ENCODE measurements around the gene HTATIP2.
"Not testable (repeated sequence)": the region's sequence is repeated elsewhere in the genome, so short reads cannot be mapped to it uniquely, and the experiment has no call there.

HTATIP2 gene

DNA sequence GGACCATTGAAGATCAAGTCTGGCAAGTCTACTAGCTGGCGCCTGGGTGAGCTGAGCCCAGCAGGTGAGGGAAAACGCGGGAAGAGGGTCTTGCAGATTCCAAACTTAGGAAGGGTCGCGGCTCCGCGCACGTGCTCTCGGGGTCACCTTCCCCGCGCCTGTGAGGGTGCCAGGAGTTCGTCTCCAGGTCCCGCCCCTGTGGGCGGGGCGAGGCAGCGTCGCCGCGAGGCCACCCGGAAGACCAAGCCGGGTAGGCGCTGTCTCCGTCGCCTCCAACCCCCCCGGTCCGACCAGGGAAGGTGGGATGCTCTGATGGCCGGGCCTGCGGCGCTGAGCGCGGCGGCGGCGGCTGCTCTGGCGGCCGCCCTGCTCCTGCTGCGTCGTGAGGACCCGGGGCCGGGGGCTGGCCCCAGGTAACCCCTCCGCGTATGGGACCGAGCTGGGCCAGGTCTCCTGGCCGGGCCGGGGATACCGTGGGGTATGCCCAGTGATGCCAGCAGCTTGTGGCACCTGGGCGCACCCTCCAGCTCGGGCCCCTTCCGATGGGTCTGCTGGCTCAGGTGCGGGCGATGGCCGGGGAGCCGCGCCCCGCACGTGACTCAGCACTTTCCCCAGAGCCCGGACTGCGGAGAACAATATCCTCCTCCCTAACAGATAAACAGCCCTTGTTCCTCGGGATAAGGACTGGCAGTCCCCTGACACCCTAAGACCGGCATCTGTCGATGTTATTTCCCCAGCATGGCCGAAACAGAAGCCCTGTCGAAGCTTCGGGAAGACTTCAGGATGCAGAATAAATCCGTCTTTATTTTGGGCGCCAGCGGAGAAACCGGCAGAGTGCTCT is at the start of gene HTATIP2:
Gene HTATIP2 (plus strand): TSS at position 215 of the 841 bp plus-strand sequence. CDS start 524 bp downstream, at position 739.
- no peak for DNase-seq

DNA sequence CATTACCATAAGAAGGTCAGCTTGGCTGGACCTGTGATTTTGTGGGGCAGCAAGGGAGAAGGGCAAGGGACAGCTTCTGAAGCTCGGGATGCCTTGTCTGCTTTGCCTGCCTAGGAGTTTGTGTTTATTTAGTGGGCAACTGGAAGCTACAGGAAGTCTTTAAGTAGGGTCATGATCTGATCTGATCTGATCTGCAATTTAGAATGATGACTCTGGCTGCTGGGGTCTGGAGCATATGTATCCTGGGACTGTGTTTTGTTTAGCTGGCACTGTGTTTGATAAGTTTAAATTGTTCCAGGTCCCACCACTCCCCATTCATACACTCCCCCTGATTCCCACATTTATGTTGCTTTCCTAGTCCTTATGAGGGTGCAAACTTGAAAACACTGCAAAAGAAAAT is 47.7 kb upstream of the HTATIP2 start:
- DNase-seq = no peak

GRCh38 chr11:20321177-20321576 is 42.3 kb upstream of the HTATIP2 start:
- no peak for DNase-seq

DNA sequence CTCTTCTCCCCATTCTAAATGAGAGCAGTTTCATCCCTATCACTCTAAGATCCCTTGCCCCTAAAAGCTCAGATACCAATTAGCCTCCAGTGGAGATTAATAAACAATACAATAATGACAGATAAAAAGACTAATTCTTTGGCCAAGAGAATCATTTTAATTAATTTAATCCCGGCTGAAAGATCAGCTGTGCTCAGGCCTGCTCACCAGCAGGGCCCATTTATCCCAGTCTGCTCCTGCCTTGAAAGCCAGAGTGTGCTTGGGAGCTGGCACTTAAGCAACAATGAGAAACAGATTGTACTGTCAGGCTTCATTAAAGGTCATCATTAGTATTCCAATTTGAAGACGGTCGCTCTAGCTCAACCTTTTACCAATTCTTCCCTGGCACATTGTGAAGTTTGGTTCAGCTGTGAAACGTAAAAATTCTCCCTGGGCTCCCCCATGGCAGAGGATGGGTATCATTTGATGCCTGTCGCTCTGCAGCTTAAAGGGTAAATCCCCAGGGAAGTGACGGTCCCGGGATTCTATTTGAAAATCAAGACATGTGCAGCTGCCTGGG is 36.1 kb upstream of the HTATIP2 start:
- no peak for DNase-seq

DNA sequence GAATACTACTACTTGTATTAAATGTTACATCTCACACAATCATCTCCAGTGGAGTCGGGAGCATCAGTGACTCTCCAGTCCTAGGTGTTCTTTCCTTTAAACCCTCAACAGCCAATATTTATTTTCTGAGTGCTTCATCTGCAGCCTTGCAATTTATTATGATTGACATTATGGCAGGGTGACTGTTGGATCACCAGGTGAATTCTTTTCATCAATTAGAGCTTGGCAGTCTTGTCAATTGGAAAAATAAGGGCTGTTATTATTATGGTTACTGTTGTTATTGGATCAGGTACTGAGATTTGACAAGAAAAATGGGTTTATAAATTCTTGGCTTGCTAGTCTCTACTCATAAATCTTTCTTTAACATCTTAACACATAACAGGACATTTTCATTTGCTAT is 27.5 kb upstream of the HTATIP2 start:
- DNase-seq = no peak

- no peak for DNase-seq
Observed at GRCh38 chr11:20337526-20338154, 25.9 kb upstream of the HTATIP2 start.

DNA sequence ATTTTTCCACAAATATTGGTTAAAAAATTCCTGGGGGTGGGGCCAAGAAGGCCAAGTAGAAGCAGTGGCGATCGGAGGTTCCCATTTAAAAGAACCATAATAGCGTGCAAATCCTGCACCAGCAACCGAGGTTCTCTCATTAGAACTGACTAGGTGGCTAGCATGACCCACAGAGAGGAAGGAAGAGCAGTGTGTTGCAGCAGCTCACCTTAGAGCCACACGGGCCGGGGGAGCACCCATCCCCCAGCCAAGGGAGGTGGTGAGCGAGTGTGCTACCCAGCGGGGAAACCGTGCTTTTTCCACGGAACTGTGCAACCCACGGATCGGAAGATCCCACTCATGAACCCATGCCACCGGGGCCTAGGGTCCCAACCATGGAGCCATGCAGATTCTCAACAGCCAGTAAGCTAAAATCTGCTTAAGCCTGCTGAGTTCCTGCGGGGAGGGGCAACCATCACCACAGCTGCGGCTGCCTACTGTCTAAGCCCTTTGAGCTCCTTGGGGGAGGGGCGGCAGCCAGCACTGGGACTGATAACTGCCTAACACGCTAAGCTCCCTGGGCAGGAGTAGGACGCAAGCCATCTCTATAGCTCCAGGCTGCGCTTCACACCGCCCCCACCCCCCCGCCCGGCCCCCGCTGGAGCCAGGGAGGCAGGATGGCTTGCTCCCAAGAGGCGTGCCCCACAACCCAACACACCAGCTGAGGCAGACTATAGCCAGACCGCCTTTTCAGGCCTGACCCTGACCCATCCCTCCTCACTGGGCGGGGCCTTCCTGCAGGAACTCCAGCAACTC is 21.0 kb upstream of the HTATIP2 start:
- no peak for DNase-seq

DNA sequence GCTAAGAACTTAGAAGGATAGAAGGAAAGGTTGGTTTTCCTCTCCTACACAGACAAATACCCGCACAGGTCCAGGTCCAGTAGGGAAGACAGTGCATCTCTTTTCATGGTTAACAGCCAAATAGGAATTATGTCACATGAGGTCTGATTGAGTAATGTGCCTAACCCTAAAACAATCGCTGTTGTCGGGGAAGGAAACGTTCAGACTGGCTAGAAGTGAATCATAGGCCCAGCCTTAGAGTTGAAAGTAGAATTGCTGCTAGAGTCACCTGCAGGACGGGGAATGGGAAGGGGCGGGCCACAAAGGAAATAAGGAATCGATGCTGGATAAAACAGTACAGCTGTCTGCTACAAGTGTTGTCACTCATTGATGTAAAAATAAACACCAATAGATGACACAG is 12.4 kb upstream of the HTATIP2 start:
- DNase-seq = no peak

DNA sequence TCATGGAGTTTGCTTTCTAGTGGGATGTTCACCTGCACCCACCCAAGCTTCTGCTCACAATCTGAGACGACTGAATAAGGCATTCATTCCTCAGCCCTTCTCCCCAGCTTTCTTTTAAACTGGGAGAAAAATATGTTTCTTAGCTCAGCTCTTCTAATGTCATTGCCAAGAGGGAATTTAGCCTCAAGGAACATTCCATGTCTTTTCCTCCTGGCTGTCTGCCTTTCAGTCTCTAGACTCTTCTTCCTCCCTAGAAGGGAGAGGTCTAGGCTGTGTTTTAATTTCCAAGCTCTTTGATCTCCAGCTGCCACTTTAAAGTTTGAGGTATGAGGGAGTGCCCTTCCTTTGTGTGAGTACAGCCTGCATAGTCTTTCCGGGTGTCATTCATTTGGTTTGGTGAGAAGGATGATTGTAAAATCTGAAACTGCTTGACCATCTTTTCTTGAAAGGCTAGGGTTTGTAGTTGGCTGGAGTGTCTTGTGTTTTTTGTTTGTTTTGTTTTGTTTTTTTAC is 11.7 kb upstream of the HTATIP2 start:
- DNase-seq = no peak

GRCh38 chr11:20353829-20354434 is 9.6 kb upstream of the HTATIP2 start:
- DNase-seq = no peak

DNA sequence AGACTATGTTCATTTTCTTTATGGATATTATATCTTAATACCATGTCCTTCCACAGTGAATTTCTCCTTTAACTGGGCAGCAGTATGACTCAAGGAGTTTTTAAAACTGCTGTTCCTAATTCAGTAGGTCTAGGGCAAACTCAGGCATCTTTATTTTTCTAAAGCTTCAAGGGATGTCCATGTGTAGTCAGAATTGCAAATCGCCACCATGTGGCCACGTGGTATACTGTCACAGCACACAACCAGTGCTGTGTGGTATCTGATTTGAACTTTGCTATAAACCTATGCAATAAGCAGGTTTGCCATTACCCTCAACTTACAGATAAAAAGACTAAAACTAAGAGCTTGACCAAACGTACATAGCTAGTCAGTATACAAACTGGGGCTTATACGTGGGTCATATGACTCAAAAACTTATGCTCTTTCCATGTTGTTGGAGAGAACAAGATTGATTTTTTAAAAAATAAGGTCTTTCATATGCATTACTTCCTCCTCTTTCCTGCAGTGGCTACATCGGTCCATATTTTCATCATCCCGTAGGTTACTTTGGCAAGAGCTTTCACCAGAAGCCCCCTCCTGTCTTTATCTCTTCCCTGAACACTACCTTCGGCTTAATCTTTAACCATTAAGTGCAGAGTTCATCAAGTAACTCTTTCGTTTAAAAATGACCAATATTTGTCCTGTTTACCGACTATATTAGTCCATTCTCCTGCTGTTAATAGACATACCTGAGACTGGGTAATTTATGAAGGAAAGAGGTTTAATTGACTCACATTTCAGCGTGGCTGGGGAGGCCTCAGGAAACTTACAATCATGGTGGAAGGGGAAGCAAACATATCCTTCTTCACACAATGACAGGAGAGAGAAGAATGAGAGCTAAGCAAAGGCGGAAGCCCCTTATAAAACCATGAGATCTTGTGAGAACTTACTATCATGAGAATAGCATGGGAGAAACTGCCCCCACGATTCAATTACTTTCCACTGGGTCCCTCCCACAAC is 8.0 kb upstream of the HTATIP2 start:
- DNase-seq = no peak

DNA sequence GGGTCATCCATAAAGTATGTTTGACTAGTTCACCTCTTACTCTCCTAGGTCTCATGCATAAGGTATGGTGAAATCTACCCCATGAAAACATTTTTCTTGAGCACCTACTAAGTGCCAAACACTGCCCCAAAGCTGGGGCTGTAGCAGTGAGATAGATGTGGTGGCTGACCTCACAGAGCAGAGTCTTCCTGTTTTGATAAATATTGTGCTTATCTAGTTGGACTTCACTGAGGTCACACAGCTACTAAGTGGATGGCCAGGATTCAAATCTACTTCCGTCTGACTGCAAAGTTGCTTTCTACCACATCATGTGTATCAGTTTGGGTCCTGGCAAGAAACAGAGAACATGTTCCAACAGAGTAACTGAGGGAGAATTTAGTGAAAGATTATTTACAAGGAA is 6.4 kb upstream of the HTATIP2 start:
- no peak for DNase-seq

- no peak for DNase-seq
Observed at GRCh38 chr11:20360650-20361049, 2.9 kb upstream of the HTATIP2 start.

DNA sequence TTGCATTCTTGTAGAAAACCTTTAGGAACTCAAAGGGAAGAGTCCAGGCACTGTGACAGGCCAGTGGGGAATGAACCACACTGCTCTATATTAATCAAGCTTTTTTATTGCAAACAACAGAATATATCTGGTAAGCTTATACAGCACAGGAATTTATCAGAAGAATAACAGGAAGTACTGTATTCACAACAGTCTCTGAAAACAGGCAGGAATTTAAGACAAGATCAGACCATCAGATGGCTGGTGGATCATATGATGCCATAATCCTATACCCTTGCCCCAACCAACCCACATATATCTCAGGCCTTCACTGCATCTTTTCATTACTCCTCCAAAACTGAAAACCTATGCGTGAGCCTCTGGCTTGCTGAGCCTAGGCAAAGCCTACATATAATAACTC is 1.0 kb upstream of the HTATIP2 start:
- DNase-seq = no peak

DNA sequence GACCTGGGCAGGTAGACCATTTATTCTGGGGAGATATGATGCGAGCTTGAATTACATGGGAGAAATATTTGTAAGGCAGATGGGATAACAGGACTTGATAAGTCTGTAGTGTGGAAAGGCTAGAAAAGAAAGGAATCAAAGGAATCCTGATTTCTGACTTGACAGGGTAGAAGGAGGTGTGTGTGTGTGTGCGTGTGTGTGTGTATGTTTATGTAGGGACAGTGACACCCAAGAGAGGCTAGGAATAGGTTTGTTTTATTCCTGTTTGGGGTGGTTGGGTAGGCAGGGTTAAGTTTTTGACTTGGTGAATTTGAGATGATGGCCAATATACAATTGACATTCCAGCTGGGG is 390 bp upstream of the HTATIP2 start:
- DNase-seq = no peak

- DNase-seq = no peak
Observed at GRCh38 chr11:20364341-20364792, 853 bp downstream of the HTATIP2 start.

GRCh38 chr11:20365465-20365864 is 2.0 kb downstream of the HTATIP2 start:
- not testable (repeated sequence) for DNase-seq

- DNase-seq = no peak
Observed at GRCh38 chr11:20367313-20367948, 3.9 kb downstream of the HTATIP2 start.

GRCh38 chr11:20368438-20368837 is 4.9 kb downstream of the HTATIP2 start:
- DNase-seq = no peak

- no peak for DNase-seq
Observed at GRCh38 chr11:20369826-20370225, 6.3 kb downstream of the HTATIP2 start.
